Fibroblast of skin of left biceps (primary cell): ENCODE results near the gene WDR3.
A peak's percentile ranks its signal among the peaks of the same experiment; 100 is the strongest.
"Not testable (repeated sequence)": the region's sequence is repeated elsewhere in the genome, so short reads cannot be mapped to it uniquely, and the experiment has no call there.

Experiments used
- DNase-seq, 2 experiments: peaks; one replicate each; pipeline ENCODE4 v3.0.0-alpha.2; 2013; ENCODE audit warnings: low read depth in 2 of 2

The WDR3 gene

GRCh38 chr1:117929343-117930172 is at the start of gene WDR3, which contains the start of gene GDAP2:
WDR3 (plus strand) TSS chr1:117929739; CDS start chr1:117933320, 3,581 bp downstream.
GDAP2 (minus strand) TSS chr1:117929621; CDS start chr1:117920357, 9,264 bp downstream.
- DNase-seq: peak; percentile 78 to 84

- no peak for DNase-seq
Observed at GRCh38 chr1:117883616-117884015, 45.9 kb upstream of the WDR3 start.

- DNase-seq: peak; percentile 50 to 59
Observed at GRCh38 chr1:117886101-117886795, 43.3 kb upstream of the WDR3 start.

GRCh38 chr1:117890452-117890851 is 39.1 kb upstream of the WDR3 start:
- no peak for DNase-seq

GRCh38 chr1:117892512-117892911 is 37.0 kb upstream of the WDR3 start:
- DNase-seq: no peak

GRCh38 chr1:117894078-117894477 is 35.5 kb upstream of the WDR3 start:
- DNase-seq: no peak

GRCh38 chr1:117895482-117896114 is 33.9 kb upstream of the WDR3 start:
- peak; percentile 58 to 70 for DNase-seq

- DNase-seq: no peak
Observed at GRCh38 chr1:117897551-117897950, 32.0 kb upstream of the WDR3 start.

GRCh38 chr1:117899801-117900200 is 29.7 kb upstream of the WDR3 start:
- no peak for DNase-seq

GRCh38 chr1:117902944-117903343 is 26.6 kb upstream of the WDR3 start:
- DNase-seq: no peak

- no peak for DNase-seq
Observed at GRCh38 chr1:117904485-117904884, 25.1 kb upstream of the WDR3 start.

- no peak for DNase-seq
Observed at GRCh38 chr1:117905019-117905418, 24.5 kb upstream of the WDR3 start.

- no peak for DNase-seq
Observed at GRCh38 chr1:117911051-117911450, 18.5 kb upstream of the WDR3 start.

GRCh38 chr1:117919376-117919775 is 10.2 kb upstream of the WDR3 start:
- DNase-seq: no peak

- no peak for DNase-seq
Observed at GRCh38 chr1:117921991-117922390, 7.5 kb upstream of the WDR3 start.

GRCh38 chr1:117922717-117923116 is 6.8 kb upstream of the WDR3 start:
- not testable (repeated sequence) for DNase-seq

- DNase-seq: no peak
Observed at GRCh38 chr1:117925981-117926380, 3.6 kb upstream of the WDR3 start.

GRCh38 chr1:117928881-117929342 is 627 bp upstream of the WDR3 start:
- DNase-seq: no peak

GRCh38 chr1:117930173-117930447 is 571 bp downstream of the WDR3 start:
- DNase-seq: no peak

- no peak for DNase-seq
Observed at GRCh38 chr1:117930484-117930883, 945 bp downstream of the WDR3 start.

GRCh38 chr1:117932576-117932975 is 3.0 kb downstream of the WDR3 start:
- no peak for DNase-seq

- no peak for DNase-seq
Observed at GRCh38 chr1:117933769-117934168, 4.2 kb downstream of the WDR3 start.

GRCh38 chr1:117942293-117942692 is 12.8 kb downstream of the WDR3 start:
- DNase-seq: no peak
